ENCODE data around the gene FILIP1L. TPM values are rescaled to one million over a fixed set of nuclear protein-coding genes. Genes with fewer than 3 reads are reported as not detected.

The FILIP1L gene
- total and polyA plus RNA-seq, 2 of the 13 experiments (the other 11 are each of a cell fraction or from before 2014, with no cell fraction given): 8.1 to 187 TPM

GRCh38 chr3:99817437-99818240 lies 296.7 kb downstream of the FILIP1L start, which contains the start of gene CMSS1 (continued):
- no peak for TF ChIP-seq ZNF367 (CRISPR knock-in tag; IDR thresholded peaks at IDR 0.05; ENCODE audit: borderline replicate concordance)
- TF ChIP-seq, protein P1, sequence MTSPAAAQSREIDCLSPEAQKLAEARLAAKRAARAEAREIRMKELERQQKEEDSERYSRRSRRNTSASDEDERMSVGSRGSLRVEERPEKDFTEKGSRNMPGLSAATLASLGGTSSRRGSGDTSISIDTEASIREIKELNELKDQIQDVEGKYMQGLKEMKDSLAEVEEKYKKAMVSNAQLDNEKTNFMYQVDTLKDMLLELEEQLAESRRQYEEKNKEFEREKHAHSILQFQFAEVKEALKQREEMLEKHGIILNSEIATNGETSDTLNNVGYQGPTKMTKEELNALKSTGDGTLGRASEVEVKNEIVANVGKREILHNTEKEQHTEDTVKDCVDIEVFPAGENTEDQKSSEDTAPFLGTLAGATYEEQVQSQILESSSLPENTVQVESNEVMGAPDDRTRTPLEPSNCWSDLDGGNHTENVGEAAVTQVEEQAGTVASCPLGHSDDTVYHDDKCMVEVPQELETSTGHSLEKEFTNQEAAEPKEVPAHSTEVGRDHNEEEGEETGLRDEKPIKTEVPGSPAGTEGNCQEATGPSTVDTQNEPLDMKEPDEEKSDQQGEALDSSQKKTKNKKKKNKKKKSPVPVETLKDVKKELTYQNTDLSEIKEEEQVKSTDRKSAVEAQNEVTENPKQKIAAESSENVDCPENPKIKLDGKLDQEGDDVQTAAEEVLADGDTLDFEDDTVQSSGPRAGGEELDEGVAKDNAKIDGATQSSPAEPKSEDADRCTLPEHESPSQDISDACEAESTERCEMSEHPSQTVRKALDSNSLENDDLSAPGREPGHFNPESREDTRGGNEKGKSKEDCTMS (CRISPR knock-in tag; conservative IDR thresholded peaks at IDR 0.05): no peak
- TF ChIP-seq ZNF713 (CRISPR knock-in tag; IDR thresholded peaks at IDR 0.05): no peak
- TF ChIP-seq, protein P2, sequence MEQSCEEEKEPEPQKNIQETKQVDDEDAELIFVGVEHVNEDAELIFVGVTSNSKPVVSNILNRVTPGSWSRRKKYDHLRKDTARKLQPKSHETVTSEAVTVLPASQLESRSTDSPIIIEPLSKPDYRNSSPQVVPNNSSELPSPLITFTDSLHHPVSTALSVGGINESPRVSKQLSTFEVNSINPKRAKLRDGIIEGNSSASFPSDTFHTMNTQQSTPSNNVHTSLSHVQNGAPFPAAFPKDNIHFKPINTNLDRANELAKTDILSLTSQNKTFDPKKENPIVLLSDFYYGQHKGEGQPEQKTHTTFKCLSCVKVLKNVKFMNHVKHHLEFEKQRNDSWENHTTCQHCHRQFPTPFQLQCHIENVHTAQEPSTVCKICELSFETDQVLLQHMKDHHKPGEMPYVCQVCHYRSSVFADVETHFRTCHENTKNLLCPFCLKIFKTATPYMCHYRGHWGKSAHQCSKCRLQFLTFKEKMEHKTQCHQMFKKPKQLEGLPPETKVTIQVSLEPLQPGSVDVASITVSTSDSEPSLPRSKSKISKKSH (CRISPR knock-in tag; IDR thresholded peaks at IDR 0.05; ENCODE audit: borderline replicate concordance): peak; percentile 90
- TF ChIP-seq ZNF274 (CRISPR knock-in tag; IDR thresholded peaks at IDR 0.05): peak; percentile 64; the same call in 1 of the 2 replicates
- TF ChIP-seq AGO1 (IDR thresholded peaks at IDR 0.05; ENCODE audit: low read depth, low read length, poor library complexity, severe bottlenecking): no peak
- TF ChIP-seq ZNF772 (CRISPR knock-in tag; IDR thresholded peaks at IDR 0.05): peak; percentile 58; the same call in 1 of the 2 replicates
- TF ChIP-seq SRSF9 (IDR thresholded peaks at IDR 0.05; ENCODE audit: borderline replicate concordance, insufficient read depth, low read depth, low read length, poor library complexity, severe bottlenecking): no peak
- TF ChIP-seq HMGXB3 (CRISPR knock-in tag; IDR thresholded peaks at IDR 0.05; ENCODE audit: borderline replicate concordance): no peak
- TF ChIP-seq NBN (conservative IDR thresholded peaks at IDR 0.05): no peak
- peak; percentile 73; the same call in 1 of the 2 replicates for TF ChIP-seq KAT7 (CRISPR knock-in tag; IDR thresholded peaks at IDR 0.05; ENCODE audit: borderline replicate concordance)
- TF ChIP-seq, protein P3, sequence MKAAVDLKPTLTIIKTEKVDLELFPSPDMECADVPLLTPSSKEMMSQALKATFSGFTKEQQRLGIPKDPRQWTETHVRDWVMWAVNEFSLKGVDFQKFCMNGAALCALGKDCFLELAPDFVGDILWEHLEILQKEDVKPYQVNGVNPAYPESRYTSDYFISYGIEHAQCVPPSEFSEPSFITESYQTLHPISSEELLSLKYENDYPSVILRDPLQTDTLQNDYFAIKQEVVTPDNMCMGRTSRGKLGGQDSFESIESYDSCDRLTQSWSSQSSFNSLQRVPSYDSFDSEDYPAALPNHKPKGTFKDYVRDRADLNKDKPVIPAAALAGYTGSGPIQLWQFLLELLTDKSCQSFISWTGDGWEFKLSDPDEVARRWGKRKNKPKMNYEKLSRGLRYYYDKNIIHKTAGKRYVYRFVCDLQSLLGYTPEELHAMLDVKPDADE (CRISPR knock-in tag; IDR thresholded peaks at IDR 0.05): no peak
- peak; percentile 92 for TF ChIP-seq YEATS4 (CRISPR knock-in tag; IDR thresholded peaks at IDR 0.05; ENCODE audit: borderline replicate concordance)
- peak; percentile 65 for TF ChIP-seq MAFF (IDR thresholded peaks at IDR 0.05; ENCODE audit: low read depth, low read length)
- peak; percentile 76 for TF ChIP-seq HIC2 (CRISPR knock-in tag; IDR thresholded peaks at IDR 0.05; ENCODE audit: low read depth)

All from HepG2 (cell line).